ENCODE measurements around the gene EPHB2. TPM values are rescaled to one million over a fixed set of nuclear protein-coding genes. Genes with fewer than 3 reads are reported as not detected.

EPHB2 gene
- total and polyA plus RNA-seq, 8 donors: 0.13 to 88.1 (median 2.6) TPM; not detected in 1

DNA sequence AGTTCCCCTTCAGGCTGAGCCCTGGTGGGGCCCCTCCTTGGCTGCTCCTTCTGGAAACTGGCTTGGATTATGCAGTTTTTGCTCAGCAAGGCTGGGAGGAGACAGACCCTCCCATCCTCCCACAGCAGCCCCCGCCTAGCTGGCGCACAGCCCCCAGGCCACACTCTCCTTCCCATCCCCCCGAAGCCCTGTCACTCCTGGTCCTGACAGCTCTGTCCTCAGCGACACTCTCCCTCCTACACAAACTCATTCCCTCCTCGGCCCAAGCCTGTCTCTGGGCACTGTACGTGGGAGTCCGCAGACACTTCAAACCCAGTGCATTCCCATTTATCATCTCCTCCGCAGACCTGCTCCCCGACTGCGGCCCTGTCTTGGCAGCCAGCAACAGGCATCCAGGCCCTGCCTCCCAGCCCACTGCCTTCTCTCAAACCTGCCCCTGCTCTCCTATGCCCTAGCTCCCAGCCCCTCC, 25.0 kb upstream of the EPHB2 start:
- H3K27ac ChIP-seq: no peak overlapping the region
- peak in 1 of 2 donors; percentile 73 for DNase-seq
- WGBS, 5 donors: 50 to 67% (median 60%) methylated on average over 10 of the region's 10 CpGs
- H3K9me3 ChIP-seq: no peaks in the 10 kb centered on the region
- no peaks in the 10 kb centered on the region for H3K4me1 ChIP-seq
- no peak for TF ChIP-seq POLR2A (IDR thresholded peaks at IDR 0.05)
- no peak for TF ChIP-seq CTCF (IDR thresholded peaks at IDR 0.05)
- no peak for TF ChIP-seq POLR2AphosphoS5 (IDR thresholded peaks at IDR 0.05)
- no peak for TF ChIP-seq EP300 (IDR thresholded peaks at IDR 0.05)
- no peaks in the 10 kb centered on the region for H3K36me3 ChIP-seq
- peaks cover 0 to 72% (median 4%) of the 10 kb centered on the region in 3 donors for H3K27me3 ChIP-seq
- H3K4me3 ChIP-seq: no peak overlapping the region
- intact Hi-C loops (cut with DNase I; ENCODE audit: low total_unique reads): no loop called here

GRCh38 chr1:22687191-22687590, 23.4 kb upstream of the EPHB2 start:
- WGBS, 5 donors: 74 to 84% (median 78%) methylated on average over 2 of the region's 2 CpGs
- H3K27me3 ChIP-seq: peaks cover 0 to 61% (median 4%) of the 10 kb centered on the region in 3 donors
- H3K4me1 ChIP-seq: no peaks in the 10 kb centered on the region
- H3K9me3 ChIP-seq: no peaks in the 10 kb centered on the region
- intact Hi-C loops (cut with DNase I; ENCODE audit: low total_unique reads): no loop called here
- H3K36me3 ChIP-seq: no peaks in the 10 kb centered on the region
- H3K27ac ChIP-seq: no peak overlapping the region
- no peak overlapping the region for H3K4me3 ChIP-seq
- no peak for DNase-seq
- no peak for TF ChIP-seq CTCF (IDR thresholded peaks at IDR 0.05)
- TF ChIP-seq POLR2AphosphoS5 (IDR thresholded peaks at IDR 0.05): no peak
- no peak for TF ChIP-seq POLR2A (IDR thresholded peaks at IDR 0.05)
- no peak for TF ChIP-seq EP300 (IDR thresholded peaks at IDR 0.05)

- H3K9me3 ChIP-seq: no peaks in the 10 kb centered on the region
- intact Hi-C loops (cut with DNase I; ENCODE audit: low total_unique reads): no loop called here
- no peaks in the 10 kb centered on the region for H3K36me3 ChIP-seq
- no peaks in the 10 kb centered on the region for H3K4me1 ChIP-seq
- no peak for DNase-seq
- peaks cover 0 to 50% (median 4%) of the 10 kb centered on the region in 3 donors for H3K27me3 ChIP-seq
- no peak for TF ChIP-seq EP300 (IDR thresholded peaks at IDR 0.05)
- no peak for TF ChIP-seq CTCF (IDR thresholded peaks at IDR 0.05)
- TF ChIP-seq POLR2A (IDR thresholded peaks at IDR 0.05): no peak
- no peak for TF ChIP-seq POLR2AphosphoS5 (IDR thresholded peaks at IDR 0.05)
- no peak overlapping the region for H3K27ac ChIP-seq
- no peak overlapping the region for H3K4me3 ChIP-seq
These were observed 22.2 kb upstream of the EPHB2 start for GRCh38 chr1:22688466-22688865.

DNA sequence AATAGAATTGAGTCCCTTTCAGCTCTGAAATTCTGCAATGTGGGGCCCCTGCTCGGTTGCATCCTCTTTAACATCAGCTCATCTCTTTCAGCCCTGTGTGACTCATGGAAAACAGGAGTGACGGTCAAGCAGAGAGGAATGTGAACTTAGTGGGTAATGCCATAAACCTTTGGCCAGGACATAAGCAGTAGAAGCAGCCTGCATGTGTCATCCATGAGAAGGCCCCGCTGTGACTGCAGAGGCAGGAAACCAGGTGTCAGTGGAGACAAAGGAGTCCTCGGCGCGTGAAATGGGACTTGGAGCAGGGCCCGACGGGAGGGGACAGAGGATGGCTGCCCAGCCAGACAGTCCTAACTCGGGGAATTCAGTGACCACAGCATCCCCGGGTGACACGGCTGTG, 21.1 kb upstream of the EPHB2 start:
- whole genome bisulfite sequencing, 5 donors: 68 to 74% (median 70%) methylated on average over 11 of the region's 11 CpGs
- peaks cover 0 to 56% (median 4%) of the 10 kb centered on the region in 3 donors for H3K27me3 ChIP-seq
- no peaks in the 10 kb centered on the region for H3K4me1 ChIP-seq
- H3K4me3 ChIP-seq: no peak overlapping the region
- intact Hi-C loops (cut with DNase I; ENCODE audit: low total_unique reads): no loop called here
- H3K27ac ChIP-seq: no peak overlapping the region
- DNase-seq: peak in 1 of 2 donors; percentile 52
- no peaks in the 10 kb centered on the region for H3K9me3 ChIP-seq
- no peaks in the 10 kb centered on the region for H3K36me3 ChIP-seq
- TF ChIP-seq CTCF (IDR thresholded peaks at IDR 0.05) (no peak), POLR2A (IDR thresholded peaks at IDR 0.05) (no peak), POLR2AphosphoS5 (IDR thresholded peaks at IDR 0.05) (no peak), EP300 (IDR thresholded peaks at IDR 0.05) (no peak)
